Measurements from ENCODE around the gene KCTD21.

The KCTD21 gene

GRCh38 chr11:78138291-78138690 lies 50.1 kb downstream of the KCTD21 start:
- no peak for DNase-seq

DNA sequence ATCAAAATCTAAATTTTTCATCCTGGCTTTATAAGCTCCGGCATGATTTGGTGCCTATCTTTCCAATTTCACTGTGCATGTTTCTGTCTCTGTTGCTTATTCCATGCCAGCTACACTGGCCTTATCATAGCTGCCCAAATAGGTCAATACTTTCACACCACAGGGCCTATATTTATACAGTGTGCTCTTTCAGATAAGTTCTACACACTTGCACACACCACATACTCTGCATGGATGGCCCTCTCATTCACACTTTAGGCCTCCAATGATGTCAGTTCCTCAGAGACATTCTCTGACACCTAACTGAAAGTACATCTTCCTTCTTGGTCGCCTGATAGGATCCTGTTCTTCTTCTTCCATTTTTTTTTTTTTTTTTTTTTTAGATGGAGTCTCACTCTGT lies 56.0 kb downstream of the KCTD21 start:
- DNase-seq: no peak

DNA sequence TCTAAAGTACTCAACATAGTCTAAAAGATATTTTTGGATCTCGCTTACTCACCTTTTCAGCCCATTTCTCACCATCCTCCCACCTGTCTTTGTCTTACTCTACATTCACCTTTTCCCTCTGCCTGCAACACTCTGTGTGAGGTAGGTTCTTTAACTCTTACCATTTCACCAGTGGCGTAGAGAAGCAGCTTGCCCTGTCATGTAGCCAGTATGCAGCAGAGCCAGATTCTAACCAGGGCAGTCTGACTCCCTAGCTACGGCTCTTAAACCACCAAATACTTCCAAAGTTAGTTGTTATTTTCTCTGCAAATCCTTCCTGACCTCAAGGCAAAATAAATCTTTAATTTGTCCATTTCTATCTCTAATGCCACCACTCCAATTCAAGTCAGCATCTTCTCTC lies 56.5 kb downstream of the KCTD21 start:
- no peak for DNase-seq

DNA sequence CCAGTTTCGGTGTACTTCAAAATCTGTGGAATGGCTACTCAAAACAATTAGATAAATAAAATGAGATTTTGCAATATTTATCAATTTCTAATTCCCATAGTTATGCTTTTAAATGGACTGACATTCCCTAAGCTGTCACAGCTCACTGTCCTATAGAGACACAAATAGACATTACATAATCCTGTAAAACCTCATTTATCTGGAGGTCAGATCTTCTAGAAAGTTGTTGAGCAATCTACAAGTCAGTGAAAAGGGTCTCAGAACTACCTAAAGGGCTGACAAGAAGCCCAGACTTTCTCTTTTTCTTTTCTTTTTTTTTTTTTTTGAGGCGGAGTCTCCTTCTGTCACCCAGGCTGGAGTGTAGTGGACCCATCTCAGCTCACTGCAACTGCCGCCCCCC lies 61.0 kb downstream of the KCTD21 start:
- DNase-seq: no peak
